GM19025 (cell line): ENCODE measurements around the gene MKRN2.
"Not testable (repeated sequence)": the region's sequence is repeated elsewhere in the genome, so short reads cannot be mapped to it uniquely, and the experiment has no call there.

Source experiments
- ATAC-seq: cut with Tn5 transposase; IDR thresholded peaks from one replicate; pipeline ENCODE4 v1.9.1; 2021; ENCODE audit warnings: mild to moderate bottlenecking, low read depth, moderate library complexity; ENCODE audit not compliant: unreplicated experiment

Gene MKRN2

GRCh38 chr3:12556690-12557472 lies at the start of gene MKRN2:
Gene MKRN2 (plus strand): TSS chr3:12557087. CDS start chr3:12557151, 64 bp downstream.
- ATAC-seq: peak; percentile 83

GRCh38 chr3:12507591-12508281 lies 49.2 kb upstream of the MKRN2 start:
- ATAC-seq: no peak

GRCh38 chr3:12508291-12508700 lies 48.6 kb upstream of the MKRN2 start:
- no peak for ATAC-seq

GRCh38 chr3:12509466-12509865 lies 47.4 kb upstream of the MKRN2 start:
- ATAC-seq: no peak

- ATAC-seq: no peak
These were observed 44.3 kb upstream of the MKRN2 start for GRCh38 chr3:12512534-12513118.

GRCh38 chr3:12513694-12514446 lies 43.0 kb upstream of the MKRN2 start:
- ATAC-seq: no peak

GRCh38 chr3:12515631-12516030 lies 41.3 kb upstream of the MKRN2 start:
- no peak for ATAC-seq

GRCh38 chr3:12516873-12517272 lies 40.0 kb upstream of the MKRN2 start:
- ATAC-seq: no peak

- ATAC-seq: no peak
These were observed 38.4 kb upstream of the MKRN2 start for GRCh38 chr3:12518261-12519028.

GRCh38 chr3:12521010-12521409 lies 35.9 kb upstream of the MKRN2 start:
- ATAC-seq: no peak

GRCh38 chr3:12522721-12523120 lies 34.2 kb upstream of the MKRN2 start:
- ATAC-seq: no peak

- no peak for ATAC-seq
These were observed 29.1 kb upstream of the MKRN2 start for GRCh38 chr3:12527757-12528143.

GRCh38 chr3:12532182-12532581 lies 24.7 kb upstream of the MKRN2 start:
- no peak for ATAC-seq

GRCh38 chr3:12536423-12536822 lies 20.5 kb upstream of the MKRN2 start:
- ATAC-seq: no peak

- ATAC-seq: no peak
These were observed 15.3 kb upstream of the MKRN2 start for GRCh38 chr3:12541625-12542024.

- not testable (repeated sequence) for ATAC-seq
These were observed 13.4 kb upstream of the MKRN2 start for GRCh38 chr3:12543497-12543896.

GRCh38 chr3:12544652-12545472 lies 12.0 kb upstream of the MKRN2 start:
- ATAC-seq: no peak

- ATAC-seq: no peak
These were observed 11.5 kb upstream of the MKRN2 start, which contains the start of gene MKRN2OS for GRCh38 chr3:12545473-12545791. Gene MKRN2OS (minus strand): TSS chr3:12545499. CDS start chr3:12545464, 35 bp downstream.
